SK-N-SH (cell line): ENCODE data around the gene PGAP2. TPM values are rescaled to one million over a fixed set of nuclear protein-coding genes. Genes with fewer than 3 reads are reported as not detected.

Source experiments
- CTCF ChIA-PET: fragments of 300-600, 350-600 bp; formaldehyde crosslinking; extraction: SDS; loops from one replicate; lab custom pipeline; 2021; lab: Yijun Ruan, JAX
- POLR2A ChIA-PET: fragments of 350-600 bp; sonication (Branson Sonifier 250); formaldehyde crosslinking; extraction: SDS; loops from one replicate; lab custom pipeline; 2020; ENCODE audit warnings: antibody characterized with exemption, inconsistent platforms; lab: Yijun Ruan, JAX
- DNase-seq: peaks from one replicate; pipeline ENCODE4 v3.0.0; 2012
- H2AFZ ChIP-seq: fragments of 200-600 bp; sonication (generic); 2 replicates; pipeline ENCODE4 v1.8.1; 2016; ENCODE audit warnings: antibody characterized with exemption, mild to moderate bottlenecking, low read depth
- H3F3A ChIP-seq: fragments of 200-600 bp; sonication (generic); replicated peaks from 2 replicates; pipeline ENCODE3; 2016; ENCODE audit warnings: antibody characterized with exemption, mild to moderate bottlenecking; ENCODE audit not compliant: insufficient read depth
- H3K27ac ChIP-seq, 2 experiments: fragments of 200-500 bp in 1 of 2; fragments of 200-600 bp in 1 of 2; sonication (Bioruptor generic) in 1 of 2; sonication (generic), shearing (Covaris generic) in 1 of 2; 2 replicates each; pipeline versions ENCODE4 v1.5.1 to v1.6.1; 2014 to 2016; ENCODE audit warnings: low read depth in 2 of 2, inconsistent platforms in 1 of 2, low read length in 1 of 2, mild to moderate bottlenecking in 1 of 2, mixed read lengths in 1 of 2
- H3K27me3 ChIP-seq: fragments of 200-600 bp; sonication (generic), shearing (Covaris generic); 2 replicates; pipeline ENCODE4 v1.6.1; 2016; ENCODE audit warnings: mixed run types; ENCODE audit not compliant: insufficient read depth
- H3K36me3 ChIP-seq, 2 experiments: fragments of 200-500 bp in 1 of 2; fragments of 200-600 bp in 1 of 2; sonication (Bioruptor generic) in 1 of 2; sonication (generic) in 1 of 2; replicated peaks in 1 of 2; 2 replicates each; pipeline versions ENCODE3 to v1.5.1; 2014 to 2016; ENCODE audit warnings: low read length in 1 of 2, mild to moderate bottlenecking in 1 of 2; ENCODE audit not compliant: insufficient read depth in 2 of 2, control insufficient read depth in 1 of 2
- H3K4me1 ChIP-seq, 2 experiments: fragments of 200-500 bp in 1 of 2; fragments of 200-600 bp in 1 of 2; sonication (Bioruptor generic) in 1 of 2; sonication (generic), shearing (Covaris generic) in 1 of 2; 2 replicates each; pipeline versions ENCODE4 v1.5.1 to v1.6.1; 2014 to 2016; ENCODE audit warnings: low read depth in 1 of 2, low read length in 1 of 2, mixed run types in 1 of 2; ENCODE audit not compliant: insufficient read depth in 2 of 2, control insufficient read depth in 1 of 2
- H3K4me2 ChIP-seq: fragments of 200-600 bp; sonication (generic), shearing (Covaris generic); 2 replicates; pipeline ENCODE4 v1.6.1; 2017; ENCODE audit warnings: mixed run types
- H3K4me3 ChIP-seq, 2 experiments: fragments of 200-500 bp in 1 of 2; fragments of 200-600 bp in 1 of 2; sonication (Bioruptor generic) in 1 of 2; sonication (generic), shearing (Covaris generic) in 1 of 2; 2 replicates each; pipeline versions ENCODE4 v1.5.1 to v1.8.1; 2014 to 2016; ENCODE audit warnings: low read depth in 2 of 2, inconsistent platforms in 1 of 2, low read length in 1 of 2, mild to moderate bottlenecking in 1 of 2, mixed read lengths in 1 of 2, moderate library complexity in 1 of 2
- H3K79me2 ChIP-seq: fragments of 200-600 bp; sonication (generic); 2 replicates; pipeline ENCODE4 v1.8.1; 2017; ENCODE audit warnings: mild to moderate bottlenecking; ENCODE audit not compliant: insufficient read depth
- H3K9ac ChIP-seq: fragments of 200-600 bp; sonication (generic); 2 replicates; pipeline ENCODE4 v1.6.1; 2017; ENCODE audit warnings: mixed run types
- H3K9me2 ChIP-seq: fragments of 200-600 bp; sonication (generic); 2 replicates; pipeline ENCODE4 v1.6.1; 2017; ENCODE audit warnings: mixed run types
- H3K9me3 ChIP-seq: fragments of 200-600 bp; sonication (generic); 2 replicates; pipeline ENCODE4 v1.6.1; 2017; ENCODE audit warnings: mixed run types, mild to moderate bottlenecking, moderate library complexity
- H4K20me1 ChIP-seq: fragments of 200-600 bp; sonication (generic); 2 replicates; pipeline ENCODE4 v1.6.1; 2017; ENCODE audit warnings: mild to moderate bottlenecking, mixed run types; ENCODE audit not compliant: insufficient read depth
- ELF1 ChIP-seq: IDR thresholded peaks from 2 replicates; pipeline ENCODE4 v1.4.0; 2012
- EP300 ChIP-seq, 2 experiments: IDR thresholded peaks; 2 replicates each; pipeline versions ENCODE4 v1.4.0 to v1.6.1; 2012; ENCODE audit warnings: borderline replicate concordance in 1 of 2, low read depth in 1 of 2, low read length in 1 of 2
- MEF2A ChIP-seq: IDR thresholded peaks from 2 replicates; pipeline ENCODE4 v1.4.0; 2012; ENCODE audit warnings: low read depth, borderline replicate concordance
- SIN3A ChIP-seq: IDR thresholded peaks from 2 replicates; pipeline ENCODE4 v1.6.1; 2012; ENCODE audit warnings: low read depth, mild to moderate bottlenecking, low read length, moderate library complexity, borderline replicate concordance
- WGBS: methylation state at CpG from one replicate; pipeline ENCODE4 v1.1.6; 2017; ENCODE audit warnings: low lambda C conversion rate; 5-methylcytosine and 5-hydroxymethylcytosine counted together
- polyA plus RNA-seq, 3 experiments: library from polyadenylated mRNA; depleted of rRNA; stranded (reverse); fragments of >200 nt; gene quantifications; 2 replicates each; pipeline ENCODE4 v1.2.3, GENCODE V29; 2012
- small RNA-seq, 7 experiments: library from RNA; depleted of rRNA; stranded (forward); fragments of <200 nt; gene quantifications; one replicate each; pipeline ENCODE3, GENCODE V24; 2012

Gene PGAP2
- polyA plus RNA-seq, 1 of the 3 experiments (the other 2 are of a cell fraction), result 41.3 TPM

DNA sequence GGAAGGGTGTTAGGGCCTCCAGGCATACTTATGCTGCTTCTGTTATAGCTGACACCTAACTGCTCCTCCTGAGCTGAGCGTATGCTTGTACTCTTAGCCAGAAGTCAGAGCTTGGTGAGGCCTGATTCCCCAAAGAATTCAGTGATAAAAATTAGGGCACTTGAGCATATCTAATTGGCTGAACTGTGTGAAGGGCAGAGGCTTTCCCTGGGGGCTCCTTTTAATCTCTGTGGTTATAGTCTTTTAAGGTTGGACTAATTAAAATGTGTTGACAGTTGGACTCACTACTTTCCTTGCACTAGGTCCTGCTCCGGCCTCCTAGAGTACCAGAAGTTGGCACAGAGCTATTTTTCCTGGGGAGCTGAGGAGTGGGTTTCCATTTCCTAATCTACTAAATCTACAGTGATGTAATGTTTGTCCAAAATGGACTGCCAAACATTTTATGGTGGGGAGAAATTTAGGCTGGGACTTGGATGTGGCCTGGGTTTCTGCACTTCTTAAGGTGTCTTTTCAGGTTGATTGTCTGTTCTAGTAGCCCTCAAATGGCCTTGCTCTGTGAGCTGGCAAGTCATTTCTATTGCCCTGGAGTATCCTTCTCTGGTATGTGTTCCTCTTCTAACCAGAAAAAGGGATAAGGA lies 65.5 kb downstream of the PGAP2 start:
- no peaks in the 10 kb centered on the region for H3K36me3 ChIP-seq
- TF ChIP-seq MEF2A (no peak), EP300 (IDR thresholded peaks at IDR 0.05; ENCODE audit: borderline replicate concordance in 1 of 2, low read depth in 1 of 2, low read length in 1 of 2) (no peak), ELF1 (no peak), SIN3A (no peak)
- H3K4me3 ChIP-seq, result no peak overlapping the region
- no peak overlapping the region for H2AFZ ChIP-seq
- H3K9me2 ChIP-seq, result no peaks in the 10 kb centered on the region
- H3K9me3 ChIP-seq, result no peaks in the 10 kb centered on the region
- H3K9ac ChIP-seq, result no peak overlapping the region
- no peak overlapping the region for H3K4me2 ChIP-seq
- ChIA-PET POLR2A (no interaction called here), CTCF (interaction anchor here (1.5 to 2.2 kb wide), 3 partner anchors 19 to 200 kb away, joined by 5 to 9 read pairs (median 8); partner anchors contain the start of gene STIM1)
- H3K27me3 ChIP-seq, result no peaks in the 10 kb centered on the region
- no peak for DNase-seq
- no peak overlapping the region for H3K27ac ChIP-seq
- WGBS, result 100% methylated on average over 2 of the region's 2 CpGs
- H3K79me2 ChIP-seq, result no peaks in the 10 kb centered on the region
- no peaks in the 10 kb centered on the region for H4K20me1 ChIP-seq
- no peaks in the 10 kb centered on the region for H3F3A ChIP-seq
- no peaks in the 10 kb centered on the region for H3K4me1 ChIP-seq

Small RNAs within 50 kb of the gene (small RNA-seq; reads per million reads assigned to genes)
- 0 to 0.52 (median 0) reads per million in 7 experiments for gene RNU7-50P

Other genes with a start within 250 kb of the PGAP2 start
- 0.58 and 0.59 TPM in 2 replicates for gene ART5, start 166.6 kb upstream of the PGAP2 start, polyA plus RNA-seq (2012; rRNA removed)
- not detected in 2 replicates for gene ART1, start 163.4 kb upstream of the PGAP2 start, polyA plus RNA-seq (2012; rRNA removed)
- 1.1 TPM in 2 replicates for gene CHRNA10, start 137.2 kb upstream of the PGAP2 start, polyA plus RNA-seq (2012; rRNA removed)
- gene NUP98, start 11.0 kb upstream of the PGAP2 start, polyA plus RNA-seq (2012; rRNA removed), result 56.4 and 75.6 TPM in 2 replicates
- gene RHOG, start 32.4 kb downstream of the PGAP2 start, polyA plus RNA-seq (2012; rRNA removed), result 61.0 and 73.7 TPM in 2 replicates
- 21.8 and 29.5 TPM in 2 replicates for gene STIM1, start 47.1 kb downstream of the PGAP2 start, polyA plus RNA-seq (2012; rRNA removed)